Measurements from ENCODE around the gene KCNT1. TPM values are rescaled to one million over a fixed set of nuclear protein-coding genes. Genes with fewer than 3 reads are reported as not detected.

KCNT1 gene
- total RNA-seq, 1 experiment from 2014 or later = 0.17 TPM

- Histone ChIP-seq H3K9ac (ENCODE audit: low read length) (no peak overlapping the region), H3K9me2 (ENCODE audit: insufficient read depth) (no peaks in the 10 kb centered on the region), H3K27ac (ENCODE audit: low read depth, low read length) (no peak overlapping the region), H4K20me1 (ENCODE audit: insufficient read depth) (no peaks in the 10 kb centered on the region), H3K4me1 (ENCODE audit: control insufficient read depth in 1 of 2, insufficient read depth in 2 of 2, low read length in 2 of 2) (no peaks in the 10 kb centered on the region), H3K79me2 (ENCODE audit: insufficient read depth, low read length) (no peaks in the 10 kb centered on the region), H3K4me2 (ENCODE audit: low read length) (no peak overlapping the region), H3K27me3 (ENCODE audit: insufficient read depth, low read length) (no peaks in the 10 kb centered on the region), H3K9me3 (ENCODE audit: control insufficient read depth in 1 of 2, insufficient read depth in 1 of 2, low read depth in 1 of 2, low read length in 2 of 2) (no peaks in the 10 kb centered on the region), H3K36me3 (ENCODE audit: control insufficient read depth in 1 of 2, insufficient read depth in 2 of 2, low read length in 2 of 2) (no peaks in the 10 kb centered on the region), H2AFZ (ENCODE audit: low read depth, low read length, poor library complexity, severe bottlenecking) (no peak overlapping the region), H3K4me3 (replicated peaks in 1 of 2; ENCODE audit: low read depth in 1 of 2, low read length in 2 of 2) (no peak overlapping the region)
- no TSS peak for BruUV-seq (replicated peaks)
- intact Hi-C loops (cut with micrococcal nuclease) = no loop called here
- ATAC-seq (no peak), DNase-seq (ENCODE audit: low read depth, low spot score) (no peak)
- POLR2A ChIA-PET = no interaction called here
- RAD21 ChIA-PET (ENCODE audit: low non-redundant PET in 1 of 2, low total read pairs in 2 of 2, uncharacterized antibody in 2 of 2, unreplicated experiment in 2 of 2) = no interaction called here
- CTCF ChIA-PET = no interaction called here
- TF ChIP-seq ATF3 (IDR thresholded peaks at IDR 0.05) (no peak), CTCF (IDR thresholded peaks at IDR 0.05 in 2 of 3, conservative IDR thresholded peaks at IDR 0.05 in 1 of 3; ENCODE audit: borderline replicate concordance in 1 of 3, insufficient read depth in 1 of 3, low read depth in 2 of 3, low read length in 2 of 3) (no peak), SRF (IDR thresholded peaks at IDR 0.05; ENCODE audit: low read depth) (no peak), EZH2 (IDR thresholded peaks at IDR 0.05) (no peak)
Observed at GRCh38 chr9:135782946-135783345, 81.0 kb downstream of the KCNT1 start.

- no peak; the same call in 1 of the 2 replicates for ATAC-seq
- DNase-seq (ENCODE audit: low read depth, low spot score) = no peak
- POLR2A ChIA-PET = no interaction called here
- Histone ChIP-seq H3K4me1 (ENCODE audit: control insufficient read depth in 1 of 2, insufficient read depth in 2 of 2, low read length in 2 of 2) (no peaks in the 10 kb centered on the region), H3K4me2 (ENCODE audit: low read length) (no peak overlapping the region), H3K79me2 (ENCODE audit: insufficient read depth, low read length) (no peaks in the 10 kb centered on the region), H3K4me3 (replicated peaks in 1 of 2; ENCODE audit: low read depth in 1 of 2, low read length in 2 of 2) (no peak overlapping the region), H3K9me2 (ENCODE audit: insufficient read depth) (no peaks in the 10 kb centered on the region), H3K9ac (ENCODE audit: low read length) (no peak overlapping the region), H2AFZ (ENCODE audit: low read depth, low read length, poor library complexity, severe bottlenecking) (no peak overlapping the region), H3K36me3 (ENCODE audit: control insufficient read depth in 1 of 2, insufficient read depth in 2 of 2, low read length in 2 of 2) (no peaks in the 10 kb centered on the region), H3K27me3 (ENCODE audit: insufficient read depth, low read length) (no peaks in the 10 kb centered on the region), H3K9me3 (ENCODE audit: control insufficient read depth in 1 of 2, insufficient read depth in 1 of 2, low read depth in 1 of 2, low read length in 2 of 2) (no peaks in the 10 kb centered on the region), H4K20me1 (ENCODE audit: insufficient read depth) (no peaks in the 10 kb centered on the region), H3K27ac (ENCODE audit: low read depth, low read length) (no peak overlapping the region)
- CTCF ChIA-PET = no interaction called here
- RAD21 ChIA-PET (ENCODE audit: low non-redundant PET in 1 of 2, low total read pairs in 2 of 2, uncharacterized antibody in 2 of 2, unreplicated experiment in 2 of 2) = no interaction called here
- BruUV-seq (replicated peaks) = no TSS peak
- intact Hi-C loops (cut with micrococcal nuclease) = no loop called here
- TF ChIP-seq POLR2A (IDR thresholded peaks at IDR 0.05; ENCODE audit: borderline replicate concordance, extremely low read depth, insufficient read depth, insufficient read length) (no peak), ZBTB33 (IDR thresholded peaks at IDR 0.05; ENCODE audit: extremely low read depth, insufficient replicate concordance, low read length) (no peak), EGR1 (IDR thresholded peaks at IDR 0.05; ENCODE audit: low read depth) (no peak), ATF3 (IDR thresholded peaks at IDR 0.05) (no peak), POLR2AphosphoS5 (IDR thresholded peaks at IDR 0.05; ENCODE audit: low read depth, low read length) (no peak), ZNF274 (IDR thresholded peaks at IDR 0.05; ENCODE audit: low read depth, low read length) (no peak), REST (IDR thresholded peaks at IDR 0.05; ENCODE audit: low read depth) (no peak)
Observed at GRCh38 chr9:135783540-135784245, 81.7 kb downstream of the KCNT1 start.

Measured in HCT116 (cell line).